GM12872 (cell line): ENCODE results near the gene LNX1.

Source experiments
- TF ChIP-seq, protein P1 (sequence below): IDR thresholded peaks from 3 replicates; pipeline ENCODE4 v1.5.1; 2011; ENCODE audit warnings: low read depth, mild to moderate bottlenecking, low read length, moderate library complexity; ENCODE audit not compliant: insufficient read depth

The LNX1 gene

DNA sequence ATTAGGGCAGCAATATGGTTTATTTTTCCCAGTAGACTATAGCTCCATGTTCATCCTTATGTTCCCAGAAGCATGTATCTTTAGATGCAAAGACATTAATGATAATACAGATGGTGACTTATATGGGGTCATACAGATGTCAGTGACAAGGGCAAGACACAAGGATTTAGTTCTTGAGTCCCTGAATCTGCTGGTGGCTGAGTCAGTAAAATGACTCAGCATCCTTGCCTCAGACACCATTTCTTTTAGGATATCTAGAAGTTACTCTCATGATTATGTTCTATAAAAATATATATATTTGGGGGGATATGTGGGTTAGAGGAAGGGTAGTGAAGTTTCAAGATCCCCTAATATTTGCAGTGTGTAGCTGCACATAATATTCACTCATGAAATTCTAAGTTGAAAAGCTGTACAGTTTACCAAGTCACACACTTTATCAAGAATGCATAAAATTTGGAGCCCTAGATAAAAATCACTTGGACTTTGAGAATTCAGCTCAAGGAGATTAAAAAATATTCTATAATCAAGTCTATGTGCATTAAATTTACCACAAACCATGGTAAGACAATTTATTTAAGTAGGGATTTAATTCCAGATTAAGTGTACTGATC, 101.9 kb downstream of the LNX1 start:
- TF ChIP-seq, protein P1, sequence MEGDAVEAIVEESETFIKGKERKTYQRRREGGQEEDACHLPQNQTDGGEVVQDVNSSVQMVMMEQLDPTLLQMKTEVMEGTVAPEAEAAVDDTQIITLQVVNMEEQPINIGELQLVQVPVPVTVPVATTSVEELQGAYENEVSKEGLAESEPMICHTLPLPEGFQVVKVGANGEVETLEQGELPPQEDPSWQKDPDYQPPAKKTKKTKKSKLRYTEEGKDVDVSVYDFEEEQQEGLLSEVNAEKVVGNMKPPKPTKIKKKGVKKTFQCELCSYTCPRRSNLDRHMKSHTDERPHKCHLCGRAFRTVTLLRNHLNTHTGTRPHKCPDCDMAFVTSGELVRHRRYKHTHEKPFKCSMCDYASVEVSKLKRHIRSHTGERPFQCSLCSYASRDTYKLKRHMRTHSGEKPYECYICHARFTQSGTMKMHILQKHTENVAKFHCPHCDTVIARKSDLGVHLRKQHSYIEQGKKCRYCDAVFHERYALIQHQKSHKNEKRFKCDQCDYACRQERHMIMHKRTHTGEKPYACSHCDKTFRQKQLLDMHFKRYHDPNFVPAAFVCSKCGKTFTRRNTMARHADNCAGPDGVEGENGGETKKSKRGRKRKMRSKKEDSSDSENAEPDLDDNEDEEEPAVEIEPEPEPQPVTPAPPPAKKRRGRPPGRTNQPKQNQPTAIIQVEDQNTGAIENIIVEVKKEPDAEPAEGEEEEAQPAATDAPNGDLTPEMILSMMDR, result no peak

DNA sequence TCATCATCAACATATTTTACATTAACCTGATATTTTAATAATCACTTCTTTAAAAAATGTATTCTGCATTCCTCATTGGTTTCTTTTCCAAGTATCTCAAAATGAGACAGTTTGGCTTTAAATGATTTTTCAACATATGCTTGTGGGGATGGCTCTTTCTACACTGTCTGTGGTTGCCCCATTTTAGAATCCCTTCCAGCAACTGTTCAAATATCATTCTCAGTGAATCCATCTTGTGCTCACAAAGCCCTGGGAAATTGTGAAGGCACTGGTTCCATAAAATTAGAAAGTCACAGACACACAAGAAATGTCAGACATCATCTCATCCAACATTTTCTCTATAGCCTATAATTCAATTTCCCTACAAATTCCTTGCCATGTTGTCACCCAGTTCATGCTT, 103.5 kb downstream of the LNX1 start:
- TF ChIP-seq, protein P1, result no peak

DNA sequence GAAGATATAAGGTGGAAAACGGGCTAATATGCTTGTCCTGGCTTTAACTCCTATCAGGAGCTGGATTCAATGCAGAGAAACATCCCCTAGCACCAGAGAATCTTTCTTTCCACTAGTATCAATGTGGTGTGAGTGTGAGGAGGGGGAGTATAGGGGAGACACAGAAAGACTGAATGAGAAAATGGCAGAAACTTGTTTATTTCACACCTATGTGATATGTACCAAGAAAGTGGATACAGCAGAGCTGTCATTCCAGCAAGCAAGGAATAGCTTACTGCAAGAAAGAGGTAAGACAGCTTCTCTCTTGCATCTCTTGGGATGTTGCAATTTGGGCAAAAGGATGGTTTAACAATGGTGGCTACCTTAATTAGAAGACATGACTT, 105.6 kb downstream of the LNX1 start:
- TF ChIP-seq, protein P1, result no peak

DNA sequence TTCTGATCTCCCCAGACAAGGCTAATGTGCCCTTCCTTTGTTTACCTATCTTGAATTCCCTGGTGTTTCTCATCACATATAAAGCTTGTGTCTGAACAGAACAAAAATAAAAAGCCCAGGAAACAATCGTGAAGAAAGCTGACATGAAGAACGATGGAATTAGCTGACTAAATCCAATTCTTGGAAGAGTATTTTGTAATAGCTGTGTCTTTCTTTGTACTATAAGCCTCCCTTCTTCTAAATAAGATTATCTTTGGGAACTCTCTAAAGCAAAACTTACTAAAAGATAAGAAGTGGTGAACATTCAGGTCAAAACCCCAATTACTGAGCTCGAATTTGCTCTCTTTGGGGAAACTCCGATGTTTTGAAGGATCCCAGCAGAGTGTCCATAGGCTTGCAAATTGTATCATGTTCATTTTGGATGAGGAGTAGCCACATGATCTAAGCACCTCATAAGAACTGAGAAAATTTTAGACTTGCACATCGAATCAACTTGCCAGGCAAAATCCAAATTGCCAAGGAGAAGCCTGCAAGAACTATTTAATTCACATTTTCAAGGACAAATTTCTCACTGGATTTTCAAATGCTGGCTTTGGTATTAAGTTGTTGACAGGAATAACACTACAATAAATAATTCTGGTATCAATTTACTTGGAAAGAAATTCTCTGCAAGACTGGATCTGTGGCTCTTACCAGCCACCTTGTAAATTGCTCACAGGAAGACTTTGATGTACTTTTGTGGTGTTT, 106.2 kb downstream of the LNX1 start:
- TF ChIP-seq, protein P1, result no peak

DNA sequence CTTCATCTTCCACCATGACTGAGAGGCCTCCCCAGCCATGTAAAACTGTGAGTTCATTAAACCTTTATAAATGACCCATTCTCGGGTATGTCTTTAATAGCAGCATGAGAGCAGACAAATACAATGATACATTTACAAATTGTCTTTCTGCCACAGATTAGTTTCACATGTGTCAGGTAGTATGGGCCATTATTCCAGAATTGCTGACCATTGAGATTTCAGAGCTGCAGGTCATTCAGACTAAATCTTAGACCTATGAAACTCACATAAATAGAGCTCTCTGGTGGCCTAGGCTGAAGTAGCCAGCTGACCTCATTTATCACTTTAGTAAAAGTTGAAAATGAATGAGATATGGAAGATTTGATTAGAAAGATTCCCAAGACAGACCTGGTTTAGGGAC, 108.0 kb downstream of the LNX1 start:
- TF ChIP-seq, protein P1, result no peak

DNA sequence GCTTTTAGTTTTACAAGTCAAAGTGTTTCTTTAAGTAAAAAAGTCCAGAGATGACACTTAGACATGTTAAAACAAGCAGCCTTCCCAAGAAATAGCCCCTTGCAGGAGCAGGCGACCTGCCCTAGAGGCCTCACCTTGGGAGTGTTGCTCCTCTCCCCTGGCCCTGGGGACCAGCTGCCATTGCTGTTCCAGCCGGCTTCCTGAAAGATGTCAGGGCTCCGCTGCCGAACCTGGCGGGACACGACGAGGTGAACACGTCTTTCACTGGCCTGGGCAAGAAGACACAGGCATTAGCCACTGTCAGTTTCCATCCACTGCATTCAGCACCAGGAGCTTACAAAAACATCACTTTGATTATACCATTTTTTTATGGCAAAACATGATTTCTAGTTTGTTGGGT, 109.7 kb downstream of the LNX1 start:
- TF ChIP-seq, protein P1, result no peak

DNA sequence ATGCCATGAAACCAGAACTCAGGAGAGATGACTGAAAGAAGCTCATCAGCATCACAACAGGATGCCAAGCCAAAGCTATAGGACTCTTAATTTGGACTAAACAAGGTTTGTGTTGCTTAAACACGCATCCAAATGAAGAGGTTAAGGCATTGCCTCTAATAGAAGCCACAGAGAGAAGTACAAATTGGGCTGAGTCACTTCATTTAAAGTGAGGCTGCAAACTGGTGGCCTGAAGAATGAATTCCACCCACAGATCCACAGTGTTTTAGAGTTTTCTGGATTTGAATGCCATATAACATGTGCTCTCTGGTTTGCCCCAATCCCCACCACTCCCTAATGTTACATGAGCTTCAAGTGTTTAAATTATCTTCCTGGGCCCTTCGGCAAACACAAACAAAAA, 110.4 kb downstream of the LNX1 start:
- TF ChIP-seq, protein P1, result no peak
